K562 (cell line): ENCODE results near the gene SYNJ2. TPM values are rescaled to one million over a fixed set of nuclear protein-coding genes. Genes with fewer than 3 reads are reported as not detected.
A peak's percentile ranks its signal among the peaks of the same experiment; 100 is the strongest.

Experiments used
- ARID1B ChIP-seq: fragments of 450-650 bp; IDR thresholded peaks from 2 replicates; pipeline ENCODE4 v1.6.1; 2016; ENCODE audit warnings: antibody characterized with exemption, mild to moderate bottlenecking, inconsistent platforms
- ARNT ChIP-seq, 2 experiments: fragments of 450-650 bp; IDR thresholded peaks; 2 replicates each; pipeline ENCODE4 v1.6.1; 2016; ENCODE audit warnings: mild to moderate bottlenecking in 1 of 2
- BRD9 ChIP-seq: fragments of 450-650 bp; IDR thresholded peaks from 2 replicates; pipeline ENCODE4 v1.6.1; 2018; ENCODE audit warnings: low read depth; ENCODE audit not compliant: partially characterized antibody
- CBX8 ChIP-seq: fragments of 200-600 bp; sonication (generic); IDR thresholded peaks from 2 replicates; pipeline ENCODE4 v1.6.1; 2012; ENCODE audit warnings: borderline replicate concordance, mixed run types, low read depth, mild to moderate bottlenecking, moderate library complexity, mixed read lengths, low read length, control low read depth, inconsistent platforms; ENCODE audit not compliant: poor library complexity, severe bottlenecking; ENCODE audit errors: extremely low read depth
- ELF2 ChIP-seq: fragments of 250-450 bp; sonication (Bioruptor Pico); IDR thresholded peaks from 2 replicates; pipeline ENCODE4 v1.5.0; 2021; ENCODE audit warnings: mild to moderate bottlenecking
- ERF ChIP-seq: fragments of 450-650 bp; formaldehyde crosslinking; IDR thresholded peaks from 2 replicates; pipeline ENCODE4 v1.4.0; 2020; ENCODE audit warnings: mild to moderate bottlenecking, mixed read lengths
- FUS ChIP-seq: fragments of 200-400 bp; formaldehyde crosslinking; optimal IDR thresholded peaks from 2 replicates; pipeline ENCODE3; 2017; ENCODE audit warnings: low read depth, low read length
- HDAC8 ChIP-seq: fragments of 450-650 bp; IDR thresholded peaks from 2 replicates; pipeline ENCODE4 v1.6.1; 2016; ENCODE audit warnings: mild to moderate bottlenecking, missing genetic modification characterization, moderate library complexity, missing compliant biosample characterization
- MBD2 ChIP-seq: sonication (generic); IDR thresholded peaks from 2 replicates; pipeline ENCODE4 v1.6.1; 2016; ENCODE audit warnings: low read depth, borderline replicate concordance
- NEUROD1 ChIP-seq: fragments of 150-350 bp; IDR thresholded peaks from 2 replicates; pipeline ENCODE4 v1.6.1; 2014; ENCODE audit warnings: borderline replicate concordance, low read length, low read depth; ENCODE audit not compliant: partially characterized antibody
- NFRKB ChIP-seq: fragments of 450-650 bp; IDR thresholded peaks from 2 replicates; pipeline ENCODE4 v1.6.1; 2016; ENCODE audit warnings: low read depth
- RAD21 ChIP-seq, 2 experiments: fragments of 250-450 bp in 1 of 2; fragments of 450-650 bp in 1 of 2; sonication (Bioruptor Pico) in 1 of 2; formaldehyde crosslinking in 1 of 2; IDR thresholded peaks in 1 of 2; conservative IDR thresholded peaks in 1 of 2; 2 replicates each; pipeline versions ENCODE4 v1.4.0 to v1.8.0; 2020 to 2022; ENCODE audit warnings: mild to moderate bottlenecking in 2 of 2, moderate library complexity in 1 of 2
- SMAD2 ChIP-seq: fragments of 150-350 bp; IDR thresholded peaks from 2 replicates; pipeline ENCODE4 v1.6.1; 2014; ENCODE audit warnings: low read depth, mild to moderate bottlenecking, low read length
- SMARCC2 ChIP-seq: fragments of 450-650 bp; IDR thresholded peaks from 2 replicates; pipeline ENCODE4 v1.6.1; 2017; ENCODE audit warnings: antibody characterized with exemption, moderate library complexity, mild to moderate bottlenecking, low read depth
- STAT5A ChIP-seq: IDR thresholded peaks from 2 replicates; pipeline ENCODE4 v1.6.1; 2012; ENCODE audit warnings: low read length, inconsistent platforms, borderline replicate concordance
- SUPT5H ChIP-seq: fragments of 450-650 bp; IDR thresholded peaks from 2 replicates; pipeline ENCODE4 v1.6.1; 2016
- TOE1 ChIP-seq, 2 experiments: fragments of 450-650 bp in 1 of 2; sonication (generic) in 1 of 2; formaldehyde crosslinking in 1 of 2; IDR thresholded peaks; 2 replicates each; pipeline versions ENCODE4 v1.7.1 to v1.8.0; 2016 to 2022; ENCODE audit warnings: borderline replicate concordance in 2 of 2, mild to moderate bottlenecking in 2 of 2, antibody characterized with exemption in 1 of 2, inconsistent platforms in 1 of 2, low read depth in 1 of 2, missing genetic modification reagents in 1 of 2, moderate library complexity in 1 of 2
- ZNF140 ChIP-seq: fragments of 250-450 bp; sonication (Bioruptor Pico); IDR thresholded peaks from 2 replicates; pipeline ENCODE4 v1.8.0; 2021; ENCODE audit warnings: moderate library complexity, mild to moderate bottlenecking, inconsistent platforms
- ZNF232 ChIP-seq: sonication (generic); formaldehyde crosslinking; IDR thresholded peaks from 2 replicates; pipeline ENCODE4 v1.8.0; 2022; ENCODE audit warnings: mild to moderate bottlenecking, missing genetic modification reagents
- ZNF324 ChIP-seq: fragments of 250-450 bp; sonication (Bioruptor Pico); IDR thresholded peaks from 2 replicates; pipeline ENCODE4 v1.4.0; 2020; ENCODE audit warnings: mild to moderate bottlenecking
- ZNF436 ChIP-seq: fragments of 250-450, 450-650 bp; sonication (Bioruptor Pico); formaldehyde crosslinking; IDR thresholded peaks from 2 replicates; pipeline ENCODE4 v1.7.0; 2020; ENCODE audit warnings: mild to moderate bottlenecking
- ZNF584 ChIP-seq: fragments of 200-800 bp; sonication (Bioruptor generic); IDR thresholded peaks from 2 replicates; pipeline ENCODE4 v1.6.1; 2016; ENCODE audit warnings: low read depth, mild to moderate bottlenecking, missing genetic modification characterization, missing compliant biosample characterization
- ZNF766 ChIP-seq: fragments of 200-800 bp; sonication (Bioruptor generic); conservative IDR thresholded peaks from 2 replicates; pipeline ENCODE4 v1.6.1; 2016; ENCODE audit warnings: missing genetic modification characterization, missing compliant biosample characterization
- polyA plus RNA-seq, 8 experiments: library from polyadenylated mRNA; depleted of rRNA in 4 of 8; stranded (reverse) in 5 of 8; unstranded in 3 of 8; fragments of >200 nt; fragmentation: Nextera tagmentation in 2 of 8; fragmentation: Illumina TruSeq in 1 of 8; extraction: Ambion mirVana in 2 of 8; extraction: Trizol in 1 of 8; gene quantifications; 2 replicates each; pipeline versions ENCODE4 v1.2.1 to v1.2.3, GENCODE V29; 2011 to 2014; ENCODE audit warnings: inconsistent platforms in 1 of 8, missing spikeins in 1 of 8
- total RNA-seq, 7 experiments: library from RNA; depleted of rRNA in 6 of 7; stranded (reverse); fragments of >200 nt in 6 of 7; fragmentation: Illumina TruSeq in 2 of 7; extraction: Trizol in 2 of 7; gene quantifications; 2 replicates each; pipeline versions ENCODE4 v1.2.1 to v1.2.3, GENCODE V29; 2011 to 2021; ENCODE audit warnings: low replicate concordance in 1 of 7
- TF ChIP-seq, protein P1 (sequence below): fragments of 450-650 bp; formaldehyde crosslinking; IDR thresholded peaks from 2 replicates; pipeline ENCODE4 v1.4.0; 2022; ENCODE audit warnings: mild to moderate bottlenecking, moderate library complexity
- TF ChIP-seq, protein P2 (sequence below): fragments of 200-400 bp; formaldehyde crosslinking; IDR thresholded peaks from 2 replicates; pipeline ENCODE4 v1.6.1; 2017; ENCODE audit warnings: mild to moderate bottlenecking, low read depth, low read length, moderate library complexity
- TF ChIP-seq, protein P3 (sequence below): sonication (generic); formaldehyde crosslinking; IDR thresholded peaks from 2 replicates; pipeline ENCODE4 v1.8.0; 2022; ENCODE audit warnings: missing genetic modification reagents, mild to moderate bottlenecking, moderate library complexity, borderline replicate concordance

Gene SYNJ2
- total and polyA plus RNA-seq, 9 of the 15 experiments (the other 6 are each of a cell fraction or from before 2014, with no cell fraction given): 3.0 to 27.7 (median 17.8) TPM

DNA sequence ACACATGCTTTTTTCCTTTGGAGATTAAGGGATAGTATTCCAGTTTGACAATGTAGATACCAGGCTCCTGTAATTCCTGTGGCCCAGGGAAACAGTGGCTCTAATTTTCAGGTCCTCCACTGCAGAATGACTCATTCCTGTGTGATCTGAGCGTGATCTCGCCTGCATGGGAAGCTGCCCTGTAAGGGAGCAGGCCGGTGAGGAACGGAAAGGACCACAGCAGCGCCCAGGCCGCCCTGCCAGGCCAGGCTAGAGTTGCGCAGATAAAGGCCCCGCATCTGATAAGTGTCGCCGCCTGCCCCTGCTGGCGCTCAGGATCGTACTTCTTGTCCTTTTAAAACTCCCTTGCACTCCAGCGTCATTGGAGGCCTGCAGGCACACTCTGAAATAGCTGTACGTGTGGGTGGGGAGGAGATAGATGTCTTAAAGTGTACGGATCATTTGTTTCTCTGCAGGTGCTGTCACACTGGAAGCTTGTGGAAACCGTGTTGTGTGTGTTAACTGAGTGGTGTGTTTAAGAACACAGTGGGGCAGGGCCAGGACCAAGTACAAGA lies 60.7 kb downstream of the SYNJ2 start (continued):
- no peak for TF ChIP-seq ZNF584
- TF ChIP-seq, protein P1, sequence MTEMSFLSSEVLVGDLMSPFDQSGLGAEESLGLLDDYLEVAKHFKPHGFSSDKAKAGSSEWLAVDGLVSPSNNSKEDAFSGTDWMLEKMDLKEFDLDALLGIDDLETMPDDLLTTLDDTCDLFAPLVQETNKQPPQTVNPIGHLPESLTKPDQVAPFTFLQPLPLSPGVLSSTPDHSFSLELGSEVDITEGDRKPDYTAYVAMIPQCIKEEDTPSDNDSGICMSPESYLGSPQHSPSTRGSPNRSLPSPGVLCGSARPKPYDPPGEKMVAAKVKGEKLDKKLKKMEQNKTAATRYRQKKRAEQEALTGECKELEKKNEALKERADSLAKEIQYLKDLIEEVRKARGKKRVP (CRISPR knock-in tag): peak; percentile 54; the same call in 1 of the 2 replicates
- TF ChIP-seq, protein P2, sequence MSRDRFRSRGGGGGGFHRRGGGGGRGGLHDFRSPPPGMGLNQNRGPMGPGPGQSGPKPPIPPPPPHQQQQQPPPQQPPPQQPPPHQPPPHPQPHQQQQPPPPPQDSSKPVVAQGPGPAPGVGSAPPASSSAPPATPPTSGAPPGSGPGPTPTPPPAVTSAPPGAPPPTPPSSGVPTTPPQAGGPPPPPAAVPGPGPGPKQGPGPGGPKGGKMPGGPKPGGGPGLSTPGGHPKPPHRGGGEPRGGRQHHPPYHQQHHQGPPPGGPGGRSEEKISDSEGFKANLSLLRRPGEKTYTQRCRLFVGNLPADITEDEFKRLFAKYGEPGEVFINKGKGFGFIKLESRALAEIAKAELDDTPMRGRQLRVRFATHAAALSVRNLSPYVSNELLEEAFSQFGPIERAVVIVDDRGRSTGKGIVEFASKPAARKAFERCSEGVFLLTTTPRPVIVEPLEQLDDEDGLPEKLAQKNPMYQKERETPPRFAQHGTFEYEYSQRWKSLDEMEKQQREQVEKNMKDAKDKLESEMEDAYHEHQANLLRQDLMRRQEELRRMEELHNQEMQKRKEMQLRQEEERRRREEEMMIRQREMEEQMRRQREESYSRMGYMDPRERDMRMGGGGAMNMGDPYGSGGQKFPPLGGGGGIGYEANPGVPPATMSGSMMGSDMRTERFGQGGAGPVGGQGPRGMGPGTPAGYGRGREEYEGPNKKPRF: no peak
- TF ChIP-seq ZNF232 (CRISPR knock-in tag): no peak
- no peak for TF ChIP-seq ZNF140
- no peak for TF ChIP-seq ZNF324 (CRISPR knock-in tag)
- TF ChIP-seq BRD9: no peak
- TF ChIP-seq ARNT (IDR thresholded peaks at IDR 0.05): no peak
- no peak for TF ChIP-seq TOE1 (IDR thresholded peaks at IDR 0.05; ENCODE audit: borderline replicate concordance)
- no peak for TF ChIP-seq TOE1 (CRISPR knock-in tag; IDR thresholded peaks at IDR 0.05; ENCODE audit: borderline replicate concordance, low read depth)
- no peak for TF ChIP-seq SUPT5H
- peak in 1 of 2 experiments; percentile 30; a peak in 2 of 4 replicates for TF ChIP-seq RAD21 (CRISPR knock-in tag; conservative IDR thresholded peaks at IDR 0.05 in 1 of 2, IDR thresholded peaks at IDR 0.05 in 1 of 2)
- 0 out of 2 replicates have a peak, but pooled peaks have one; percentile 11 for TF ChIP-seq MBD2
- TF ChIP-seq CBX8: no peak
- TF ChIP-seq ERF: no peak
- peak; percentile 48 for TF ChIP-seq NEUROD1
- no peak for TF ChIP-seq STAT5A
- TF ChIP-seq, protein P3, sequence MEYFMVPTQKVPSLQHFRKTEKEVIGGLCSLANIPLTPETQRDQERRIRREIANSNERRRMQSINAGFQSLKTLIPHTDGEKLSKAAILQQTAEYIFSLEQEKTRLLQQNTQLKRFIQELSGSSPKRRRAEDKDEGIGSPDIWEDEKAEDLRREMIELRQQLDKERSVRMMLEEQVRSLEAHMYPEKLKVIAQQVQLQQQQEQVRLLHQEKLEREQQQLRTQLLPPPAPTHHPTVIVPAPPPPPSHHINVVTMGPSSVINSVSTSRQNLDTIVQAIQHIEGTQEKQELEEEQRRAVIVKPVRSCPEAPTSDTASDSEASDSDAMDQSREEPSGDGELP: peak; percentile 74
- no peak for TF ChIP-seq HDAC8 (tag)
- TF ChIP-seq FUS: no peak
- no peak for TF ChIP-seq NFRKB
- TF ChIP-seq ZNF436: no peak
- peak; percentile 82 for TF ChIP-seq ARID1B
- TF ChIP-seq SMAD2: no peak
- no peak for TF ChIP-seq ELF2 (CRISPR knock-in tag)
- TF ChIP-seq ZNF766: peak; percentile 74; the same call in 1 of the 2 replicates
- peak; percentile 69; the same call in 1 of the 2 replicates for TF ChIP-seq SMARCC2
